Bronchial epithelial cell (primary cell): ENCODE results near the gene ZNF296. TPM values are rescaled to one million over a fixed set of nuclear protein-coding genes. Genes with fewer than 3 reads are reported as not detected.
A peak's percentile ranks its signal among the peaks of the same experiment; 100 is the strongest.

ENCODE experiments used
- DNase-seq: peaks from one replicate; pipeline ENCODE4 v3.0.0-alpha.2; 2010; ENCODE audit warnings: low read depth
- FAIRE-seq: peaks from 2 replicates; lab custom pipeline; 2011; peaks lifted over from hg19 to GRCh38; lab: Jason Lieb, UNC
- H3K27me3 ChIP-seq: 2 replicates; pipeline ENCODE4 v1.5.1; 2011; ENCODE audit warnings: low read length; ENCODE audit not compliant: control insufficient read depth, insufficient read depth
- H3K36me3 ChIP-seq: 2 replicates; pipeline ENCODE4 v1.5.1; 2011; ENCODE audit warnings: low read length; ENCODE audit not compliant: control insufficient read depth, insufficient read depth
- H3K4me3 ChIP-seq: 2 replicates; pipeline ENCODE4 v1.5.1; 2011; ENCODE audit warnings: mild to moderate bottlenecking, low read depth, low read length, control low read depth
- total RNA-seq: library from RNA; depleted of rRNA; stranded (reverse); fragments of >200 nt; gene quantifications from 2 replicates; pipeline ENCODE4 v1.2.1, GENCODE V29; 2014
- TF ChIP-seq, protein P1 (sequence below): IDR thresholded peaks from 2 replicates; pipeline ENCODE4 v1.5.1; 2011; ENCODE audit warnings: mild to moderate bottlenecking, moderate library complexity, low read length, control low read depth, inconsistent platforms; ENCODE audit not compliant: insufficient read depth, severe bottlenecking

ZNF296 gene
- total RNA-seq, 1 donor from 2014 or later, result under 0.01 TPM

DNA sequence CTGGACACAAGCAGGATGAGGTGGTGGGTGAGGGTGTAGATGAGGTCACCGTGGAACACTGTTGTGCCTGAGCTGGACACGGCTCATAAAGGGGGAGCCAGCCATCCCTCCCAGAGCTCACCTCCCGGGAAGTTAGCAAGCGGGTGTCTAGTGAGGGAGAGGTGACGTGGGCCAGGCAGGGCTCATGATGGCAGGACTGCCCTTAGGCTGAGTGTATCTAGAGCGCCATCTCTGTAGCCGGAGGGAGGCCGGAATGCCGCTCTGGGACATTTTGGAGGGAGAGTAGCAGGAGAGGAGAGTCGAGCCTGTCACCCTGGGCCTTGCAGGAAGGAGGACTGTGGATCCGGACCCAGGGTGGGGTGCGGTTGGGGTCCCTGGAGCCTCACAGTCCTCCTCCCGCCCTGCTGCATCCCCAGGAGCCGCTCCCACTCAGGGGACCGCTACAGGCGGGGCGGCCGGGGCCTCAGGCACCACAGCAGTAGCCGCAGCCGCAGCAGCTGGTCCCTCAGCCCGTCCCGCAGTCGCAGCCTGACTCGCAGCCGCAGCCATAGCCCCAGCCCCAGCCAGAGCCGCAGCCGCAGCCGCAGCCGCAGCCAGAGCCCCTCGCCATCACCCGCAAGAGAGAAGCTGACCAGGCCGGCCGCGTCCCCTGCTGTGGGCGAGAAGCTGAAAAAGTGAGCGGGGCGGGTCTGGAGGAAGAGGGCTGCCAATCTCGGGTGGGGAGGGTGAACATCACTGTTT is 9.2 kb downstream of the ZNF296 start:
- FAIRE-seq (no peak), DNase-seq (no peak)
- H3K4me3 ChIP-seq, result no peak overlapping the region

DNA sequence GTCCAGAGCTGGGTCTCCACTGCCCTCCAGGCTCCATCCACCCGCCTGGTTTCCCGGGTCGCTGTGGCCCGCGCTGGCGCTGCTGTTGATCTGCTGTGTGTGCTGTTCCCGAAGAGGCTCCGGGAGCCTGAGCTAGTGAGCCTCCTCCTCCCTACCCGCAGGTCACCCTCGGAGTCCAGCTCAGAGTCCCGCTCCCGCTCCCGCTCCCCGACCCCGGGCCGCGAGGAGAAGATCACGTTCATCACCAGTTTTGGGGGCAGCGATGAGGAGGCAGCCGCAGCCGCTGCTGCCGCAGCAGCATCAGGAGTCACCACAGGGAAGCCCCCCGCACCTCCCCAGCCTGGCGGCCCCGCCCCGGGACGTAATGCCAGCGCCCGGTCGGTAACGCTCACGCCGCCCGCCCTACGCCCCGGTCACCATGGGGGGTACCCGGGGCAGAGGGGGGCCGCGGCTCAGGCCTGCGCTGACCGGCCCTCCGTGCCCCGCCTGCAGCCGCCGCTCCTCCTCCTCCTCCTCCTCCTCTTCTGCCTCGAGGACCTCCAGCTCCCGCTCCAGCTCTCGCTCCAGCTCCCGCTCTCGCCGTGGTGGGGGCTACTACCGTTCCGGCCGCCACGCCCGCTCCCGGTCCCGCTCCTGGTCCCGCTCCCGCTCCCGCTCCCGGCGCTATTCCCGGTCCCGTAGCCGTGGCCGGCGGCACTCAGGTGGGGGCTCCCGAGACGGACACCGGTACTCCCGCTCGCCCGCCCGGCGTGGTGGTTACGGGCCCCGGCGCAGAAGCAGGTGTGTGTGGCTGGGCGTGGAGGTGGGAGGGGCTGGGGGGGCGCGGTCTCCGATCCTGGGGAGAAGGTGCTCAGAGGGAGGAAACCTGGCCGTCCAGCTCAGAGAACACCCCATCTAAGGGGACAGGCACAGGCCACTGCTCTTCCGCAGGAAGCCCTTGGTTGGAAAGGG is 12.2 kb downstream of the ZNF296 start:
- TF ChIP-seq, protein P1, sequence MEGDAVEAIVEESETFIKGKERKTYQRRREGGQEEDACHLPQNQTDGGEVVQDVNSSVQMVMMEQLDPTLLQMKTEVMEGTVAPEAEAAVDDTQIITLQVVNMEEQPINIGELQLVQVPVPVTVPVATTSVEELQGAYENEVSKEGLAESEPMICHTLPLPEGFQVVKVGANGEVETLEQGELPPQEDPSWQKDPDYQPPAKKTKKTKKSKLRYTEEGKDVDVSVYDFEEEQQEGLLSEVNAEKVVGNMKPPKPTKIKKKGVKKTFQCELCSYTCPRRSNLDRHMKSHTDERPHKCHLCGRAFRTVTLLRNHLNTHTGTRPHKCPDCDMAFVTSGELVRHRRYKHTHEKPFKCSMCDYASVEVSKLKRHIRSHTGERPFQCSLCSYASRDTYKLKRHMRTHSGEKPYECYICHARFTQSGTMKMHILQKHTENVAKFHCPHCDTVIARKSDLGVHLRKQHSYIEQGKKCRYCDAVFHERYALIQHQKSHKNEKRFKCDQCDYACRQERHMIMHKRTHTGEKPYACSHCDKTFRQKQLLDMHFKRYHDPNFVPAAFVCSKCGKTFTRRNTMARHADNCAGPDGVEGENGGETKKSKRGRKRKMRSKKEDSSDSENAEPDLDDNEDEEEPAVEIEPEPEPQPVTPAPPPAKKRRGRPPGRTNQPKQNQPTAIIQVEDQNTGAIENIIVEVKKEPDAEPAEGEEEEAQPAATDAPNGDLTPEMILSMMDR, result no peak
- FAIRE-seq, result no peak
- Histone ChIP-seq H3K4me3 (no peak overlapping the region), H3K36me3 (peaks cover 39% of the 10 kb centered on the region), H3K27me3 (no peaks in the 10 kb centered on the region)
- no peak for DNase-seq

More for the DNA sequence above, 9.2 kb downstream of the ZNF296 start:
- Histone ChIP-seq H3K36me3 (peaks cover 27% of the 10 kb centered on the region), H3K27me3 (no peaks in the 10 kb centered on the region)
- TF ChIP-seq, protein P1, result no peak

DNA sequence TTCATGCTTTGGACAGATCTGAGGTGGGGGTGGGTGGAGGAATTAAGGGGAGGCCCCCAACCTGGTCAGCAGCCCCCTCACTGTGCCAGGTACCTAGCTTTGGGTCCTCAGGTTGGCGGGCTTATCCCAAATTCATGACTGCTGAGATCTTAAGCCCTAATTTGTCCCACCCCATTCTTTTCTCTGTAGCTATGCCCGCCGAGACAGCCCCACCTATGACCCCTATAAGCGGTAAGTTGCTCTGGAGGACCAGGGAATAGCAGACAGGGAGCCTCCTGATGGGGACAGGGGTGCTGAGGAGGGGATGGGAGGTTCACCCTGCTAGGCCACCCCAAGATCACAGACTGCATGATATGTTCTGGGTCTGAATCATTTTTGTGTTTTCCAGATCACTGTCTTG is 14.3 kb downstream of the ZNF296 start:
- no peaks in the 10 kb centered on the region for H3K27me3 ChIP-seq
- TF ChIP-seq, protein P1, result no peak
- no peak overlapping the region for H3K4me3 ChIP-seq
- no peak for DNase-seq
- no peak for FAIRE-seq
- H3K36me3 ChIP-seq, result peaks cover 43% of the 10 kb centered on the region

DNA sequence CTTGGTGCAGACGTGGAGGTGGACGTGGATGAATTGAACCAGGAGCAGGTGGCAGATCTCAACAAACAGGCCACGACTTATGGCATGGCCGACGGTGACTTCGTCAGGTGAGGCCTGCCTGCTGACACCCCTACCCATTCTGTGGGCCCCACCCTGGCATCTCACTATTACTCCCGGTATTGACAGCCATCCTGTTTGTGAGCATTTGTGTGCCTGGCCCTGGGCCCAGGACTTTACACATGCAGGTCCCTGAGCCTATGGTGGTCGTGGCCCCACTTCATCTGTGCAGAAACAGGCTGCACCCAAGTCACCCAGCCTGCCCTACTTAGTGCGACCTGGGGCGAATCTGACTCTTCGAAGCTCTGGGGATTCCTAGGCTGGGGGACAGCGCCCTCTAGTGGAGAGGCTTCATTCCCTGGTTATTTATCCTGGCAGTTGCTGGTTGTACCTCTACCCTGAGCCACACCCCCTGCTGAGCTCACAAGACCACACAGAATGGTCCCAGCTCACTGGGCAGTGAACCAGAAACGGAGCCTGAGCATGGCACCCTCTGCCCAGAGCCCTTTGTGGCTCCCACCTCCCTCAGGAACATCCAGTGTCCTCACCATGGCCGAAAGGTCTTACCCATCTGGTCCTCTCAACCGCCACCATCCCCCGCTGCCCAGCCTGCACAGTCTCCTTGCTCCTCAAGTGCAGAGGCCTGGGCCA is 16.9 kb downstream of the ZNF296 start:
- Histone ChIP-seq H3K27me3 (no peaks in the 10 kb centered on the region), H3K36me3 (peaks cover 52% of the 10 kb centered on the region), H3K4me3 (no peak overlapping the region)
- FAIRE-seq (no peak), DNase-seq (peak; percentile 73)
- TF ChIP-seq, protein P1, result peak; percentile 94

GRCh38 chr19:45058622-45059159 is 17.6 kb downstream of the ZNF296 start:
- FAIRE-seq, result no peak

More at GRCh38 chr19:45058622-45059159, 17.6 kb downstream of the ZNF296 start:
- H3K4me3 ChIP-seq, result no peak overlapping the region
- H3K27me3 ChIP-seq, result no peaks in the 10 kb centered on the region
- no peak for DNase-seq
- TF ChIP-seq, protein P1, result no peak
- peaks cover 52% of the 10 kb centered on the region for H3K36me3 ChIP-seq
